ENCODE measurements around the gene ZNF263. TPM values are rescaled to one million over a fixed set of nuclear protein-coding genes. Genes with fewer than 3 reads are reported as not detected.
A peak's percentile ranks its signal among the peaks of the same experiment; 100 is the strongest.

Gene ZNF263
- total and polyA plus RNA-seq, 2 donors (not counting 1 experiment from before 2014, with no cell fraction given) = 24.7 to 46.0 TPM

- ChIA-PET CTCF (interaction anchor here (0.8 to 1.8 kb wide), 2 partner anchors 15 to 24 kb away, joined by 3 to 4 read pairs; no protein-coding TSS in a partner anchor), POLR2A (interaction anchor here (0.5 to 2.4 kb wide), 5 partner anchors 18 to 1725 kb away, joined by 3 to 18 read pairs (median 5); partner anchors contain the start of gene ZNF263)
Observed at GRCh38 chr16:3306078-3306477, 22.8 kb downstream of the ZNF263 start.

GRCh38 chr16:3311496-3311895 lies 28.2 kb downstream of the ZNF263 start:
- ChIA-PET POLR2A (no interaction called here), CTCF (no interaction called here)
- H3K4me3 ChIP-seq (ENCODE audit: control extremely low read depth in 1 of 5, extremely low read depth in 1 of 5, insufficient read depth in 1 of 5, low read depth in 2 of 5, low read length in 4 of 5) = no peak overlapping the region
- H3K79me2 ChIP-seq (ENCODE audit: control insufficient read depth, insufficient read depth, low read length) = peaks cover 50% of the 10 kb centered on the region
- whole genome bisulfite sequencing (ENCODE audit: insufficient coverage) = 100% methylated on average over 2 of the region's 4 CpGs
- H3K27me3 ChIP-seq (replicated peaks in 1 of 4; ENCODE audit: control extremely low read depth in 1 of 4, control insufficient read depth in 3 of 4, insufficient read depth in 4 of 4, low read length in 3 of 4) = no peaks in the 10 kb centered on the region
- Mint-ChIP-seq H3K27me3 (no peaks in the 10 kb centered on the region), H3K4me1 (peaks cover 8% of the 10 kb centered on the region), H3K9me3 (ENCODE audit: insufficient read depth) (peaks cover 31% of the 10 kb centered on the region), H3K27ac (no peak overlapping the region), H3K4me3 (no peak overlapping the region)
- no peaks in the 10 kb centered on the region for H4K20me1 ChIP-seq (ENCODE audit: control insufficient read depth, insufficient read depth, low read length, poor library complexity, severe bottlenecking)
- H3K4me1 ChIP-seq (ENCODE audit: control insufficient read depth in 2 of 2, insufficient read depth in 2 of 2, low read length in 2 of 2) = no peaks in the 10 kb centered on the region
- no peak for TF ChIP-seq EZH2 (IDR thresholded peaks at IDR 0.05; ENCODE audit: borderline replicate concordance, insufficient read depth, low read depth, low read length, poor library complexity, severe bottlenecking)
- no peak for TF ChIP-seq CTCF (IDR thresholded peaks at IDR 0.05)
- no peak overlapping the region for H2AFZ ChIP-seq (ENCODE audit: insufficient read depth, low read depth, low read length, poor library complexity, severe bottlenecking)
- DNase-seq (no peak), ATAC-seq (ENCODE audit: low read depth) (no peak)
- H3K9ac ChIP-seq (ENCODE audit: low read length) = no peak overlapping the region
- peaks cover 31 to 49% of the 10 kb centered on the region in 2 experiments for H3K36me3 ChIP-seq (replicated peaks in 1 of 2; ENCODE audit: control extremely low read depth in 1 of 2, control insufficient read depth in 1 of 2, extremely low read depth in 1 of 2, insufficient read depth in 2 of 2, low read length in 1 of 2)
- no peak overlapping the region for H3K4me2 ChIP-seq (replicated peaks; ENCODE audit: low read depth, low read length, poor library complexity, severe bottlenecking)
- intact Hi-C loops (cut with micrococcal nuclease) = no loop called here
- H3K9me3 ChIP-seq (ENCODE audit: control extremely low read depth in 1 of 3, control insufficient read depth in 2 of 3, insufficient read depth in 1 of 3, low read length in 2 of 3) = peaks cover 19 to 64% (median 55%) of the 10 kb centered on the region in 3 donors
- no peak overlapping the region for H3K27ac ChIP-seq (ENCODE audit: low read length in 2 of 2)

More at GRCh38 chr16:3306078-3306477, 22.8 kb downstream of the ZNF263 start:
- ATAC-seq (ENCODE audit: low read depth) = no peak
- intact Hi-C loops (cut with micrococcal nuclease) = no loop called here
- peak overlapping the region; percentile 71 to 86 (median 78) for H3K4me3 ChIP-seq (ENCODE audit: control extremely low read depth in 1 of 5, extremely low read depth in 1 of 5, insufficient read depth in 1 of 5, low read depth in 2 of 5, low read length in 4 of 5)
- H4K20me1 ChIP-seq (ENCODE audit: control insufficient read depth, insufficient read depth, low read length, poor library complexity, severe bottlenecking) = no peaks in the 10 kb centered on the region
- H3K27me3 Mint-ChIP-seq = no peaks in the 10 kb centered on the region
- no peak for DNase-seq
- TF ChIP-seq CTCF (IDR thresholded peaks at IDR 0.05) (no peak), EZH2 (IDR thresholded peaks at IDR 0.05; ENCODE audit: borderline replicate concordance, insufficient read depth, low read depth, low read length, poor library complexity, severe bottlenecking) (no peak)
- peaks cover 8 to 14% of the 10 kb centered on the region in 2 donors for H3K4me1 ChIP-seq (ENCODE audit: control insufficient read depth in 2 of 2, insufficient read depth in 2 of 2, low read length in 2 of 2)
- H3K9me3 Mint-ChIP-seq (ENCODE audit: insufficient read depth) = peaks cover 5% of the 10 kb centered on the region
- H3K4me2 ChIP-seq (replicated peaks; ENCODE audit: low read depth, low read length, poor library complexity, severe bottlenecking) = peak overlapping the region; percentile 91
- no peaks in the 10 kb centered on the region for H3K27me3 ChIP-seq (replicated peaks in 1 of 4; ENCODE audit: control extremely low read depth in 1 of 4, control insufficient read depth in 3 of 4, insufficient read depth in 4 of 4, low read length in 3 of 4)
- H3K27ac ChIP-seq (ENCODE audit: low read length in 2 of 2) = peak overlapping the region; percentile 82 to 93
- H3K27ac Mint-ChIP-seq = peak overlapping the region; percentile 89
- peaks cover 21% of the 10 kb centered on the region for H3K4me1 Mint-ChIP-seq
- peaks cover 6 to 40% (median 16%) of the 10 kb centered on the region in 3 donors for H3K9me3 ChIP-seq (ENCODE audit: control extremely low read depth in 1 of 3, control insufficient read depth in 2 of 3, insufficient read depth in 1 of 3, low read length in 2 of 3)
- peak overlapping the region; percentile 95 for H2AFZ ChIP-seq (ENCODE audit: insufficient read depth, low read depth, low read length, poor library complexity, severe bottlenecking)
- H3K79me2 ChIP-seq (ENCODE audit: control insufficient read depth, insufficient read depth, low read length) = peaks cover 56% of the 10 kb centered on the region
- WGBS (ENCODE audit: insufficient coverage) = 49% methylated on average over 8 of the region's 11 CpGs
- H3K36me3 ChIP-seq (replicated peaks in 1 of 2; ENCODE audit: control extremely low read depth in 1 of 2, control insufficient read depth in 1 of 2, extremely low read depth in 1 of 2, insufficient read depth in 2 of 2, low read length in 1 of 2) = peaks cover 14 to 21% of the 10 kb centered on the region in 2 experiments
- peak overlapping the region; percentile 88 for H3K4me3 Mint-ChIP-seq
- H3K9ac ChIP-seq (ENCODE audit: low read length) = peak overlapping the region; percentile 93
